Stimulated activated memory B cell treated with anti-CD40 and anti-IgM and Interleukin-4, amounts not matched to agents 10 μg/mL and 1 μg/mL and 100 μg/mL, for 72 hours (primary cell): ENCODE data around the gene LGALS9B.
"Not testable (repeated sequence)": the region's sequence is repeated elsewhere in the genome, so short reads cannot be mapped to it uniquely, and the experiment has no call there.

Experiments used
- ATAC-seq: fragments of 150-1000 bp; cut with Tn5 transposase; 2 replicates; pipeline ENCODE4 v1.10.0; 2021
- H3K27ac Mint-ChIP-seq: one replicate; pipeline ENCODE4 v1.8.0; 2022; ENCODE audit warnings: mild to moderate bottlenecking, mixed read lengths
- H3K27me3 Mint-ChIP-seq: one replicate; pipeline ENCODE4 v1.8.0; 2022; ENCODE audit warnings: mixed read lengths
- H3K36me3 Mint-ChIP-seq: one replicate; pipeline ENCODE4 v1.8.0; 2022; ENCODE audit warnings: mixed read lengths
- H3K4me1 Mint-ChIP-seq: one replicate; pipeline ENCODE4 v1.8.0; 2022; ENCODE audit warnings: mixed read lengths
- H3K4me3 Mint-ChIP-seq: one replicate; pipeline ENCODE4 v1.8.0; 2022; ENCODE audit warnings: mild to moderate bottlenecking, moderate library complexity, mixed read lengths
- H3K9me3 Mint-ChIP-seq: one replicate; pipeline ENCODE4 v1.8.0; 2022; ENCODE audit warnings: mixed read lengths

The LGALS9B gene

DNA sequence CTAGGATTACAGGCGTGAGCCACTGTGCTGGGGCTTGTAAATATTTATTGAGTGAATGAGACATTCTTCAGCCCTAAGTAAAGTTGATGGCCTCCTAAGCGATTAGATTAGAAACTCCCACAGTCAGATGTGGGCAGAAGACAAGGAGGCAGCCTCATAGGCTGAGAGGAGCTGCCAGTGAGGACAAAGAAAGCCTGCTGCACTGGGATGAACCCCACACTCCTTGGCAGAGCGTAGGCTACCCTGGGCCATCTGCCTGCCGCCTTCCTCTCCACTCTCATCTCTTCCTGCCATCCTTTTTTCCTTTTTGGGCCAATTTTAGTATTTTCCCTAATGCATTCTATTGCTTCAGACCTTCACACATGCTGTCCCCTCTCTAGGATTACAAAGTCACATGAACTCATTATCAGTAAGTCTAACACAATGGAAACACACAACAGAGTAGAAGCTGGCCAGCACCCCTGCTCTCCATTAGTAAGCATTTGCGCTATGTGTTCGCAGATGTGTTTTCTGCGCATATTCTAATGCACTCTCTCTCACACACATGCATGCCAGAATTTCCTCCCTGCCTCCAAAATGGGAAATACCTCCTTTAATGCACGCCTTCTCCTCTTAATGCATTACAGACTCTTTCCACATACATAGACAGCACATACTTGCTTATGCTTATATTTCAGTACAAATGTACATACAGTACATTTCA, 12.7 kb upstream of the LGALS9B start:
- H3K4me1 Mint-ChIP-seq, H3K9me3 Mint-ChIP-seq, H3K27me3 Mint-ChIP-seq, ATAC-seq, H3K4me3 Mint-ChIP-seq, H3K27ac Mint-ChIP-seq, H3K36me3 Mint-ChIP-seq: not testable (repeated sequence)

- not testable (repeated sequence) for H3K27ac Mint-ChIP-seq, H3K9me3 Mint-ChIP-seq, ATAC-seq, H3K4me1 Mint-ChIP-seq, H3K36me3 Mint-ChIP-seq, H3K4me3 Mint-ChIP-seq, H3K27me3 Mint-ChIP-seq
These were observed 10.2 kb upstream of the LGALS9B start for GRCh38 chr17:20477398-20478071.

DNA sequence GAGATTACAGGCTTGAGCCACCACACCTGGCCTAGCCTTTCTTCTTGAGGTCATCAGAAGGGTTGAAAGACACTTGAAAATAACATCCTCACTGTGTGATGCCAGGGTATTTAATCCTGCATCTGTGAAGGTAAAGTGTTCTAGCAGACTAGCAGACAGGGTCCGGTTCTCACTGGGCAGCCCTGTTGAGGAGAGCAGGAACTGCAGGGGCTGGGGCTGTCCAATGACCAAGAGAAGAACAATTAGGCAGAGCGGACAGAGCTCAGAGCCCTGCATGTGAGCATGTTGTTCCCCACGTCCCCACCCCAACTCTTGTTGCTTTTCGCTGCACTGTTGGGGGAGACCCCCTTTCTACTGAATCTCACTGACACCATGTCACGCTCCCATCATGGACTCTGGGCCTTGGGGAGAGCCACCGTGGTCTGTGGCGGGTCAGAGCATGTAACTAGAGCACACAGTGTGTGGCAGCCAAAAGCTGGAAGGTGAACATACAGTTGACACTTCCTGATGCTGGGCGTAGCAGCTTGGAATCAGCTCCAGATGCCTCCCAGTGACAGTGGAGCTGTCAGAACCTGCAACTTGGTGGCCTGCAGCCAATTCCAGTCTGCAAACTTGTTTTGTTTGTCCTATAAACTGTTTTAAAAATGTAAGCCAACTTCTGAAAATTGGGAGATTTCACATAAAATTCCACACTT, 7.9 kb upstream of the LGALS9B start:
- H3K4me1 Mint-ChIP-seq, H3K9me3 Mint-ChIP-seq, ATAC-seq, H3K27ac Mint-ChIP-seq, H3K27me3 Mint-ChIP-seq, H3K36me3 Mint-ChIP-seq, H3K4me3 Mint-ChIP-seq: not testable (repeated sequence)

GRCh38 chr17:20474081-20474480, 6.7 kb upstream of the LGALS9B start:
- not testable (repeated sequence) for H3K27me3 Mint-ChIP-seq, H3K4me1 Mint-ChIP-seq, H3K27ac Mint-ChIP-seq, ATAC-seq, H3K9me3 Mint-ChIP-seq, H3K4me3 Mint-ChIP-seq, H3K36me3 Mint-ChIP-seq

DNA sequence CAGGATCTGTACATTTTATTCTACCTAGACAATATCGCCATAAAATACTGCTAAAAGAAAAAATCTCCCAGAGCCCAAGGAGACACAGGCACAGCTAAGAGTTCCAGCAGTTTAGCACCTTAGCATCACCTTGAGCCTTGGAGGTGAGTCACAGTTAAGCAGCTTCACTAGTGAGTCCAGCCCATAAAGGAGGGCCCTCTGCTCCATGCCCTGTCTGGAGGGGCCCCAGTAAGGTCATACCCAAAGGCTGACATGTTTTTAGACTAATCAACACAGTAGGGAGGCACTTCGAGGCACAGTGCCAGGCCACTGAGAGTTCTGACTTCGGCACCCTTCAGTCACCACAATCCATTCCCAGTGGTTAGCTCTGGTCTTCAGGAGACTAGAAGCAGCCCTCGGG, 2.6 kb upstream of the LGALS9B start:
- ATAC-seq, H3K27ac Mint-ChIP-seq, H3K27me3 Mint-ChIP-seq, H3K9me3 Mint-ChIP-seq, H3K4me3 Mint-ChIP-seq, H3K4me1 Mint-ChIP-seq, H3K36me3 Mint-ChIP-seq: not testable (repeated sequence)

DNA sequence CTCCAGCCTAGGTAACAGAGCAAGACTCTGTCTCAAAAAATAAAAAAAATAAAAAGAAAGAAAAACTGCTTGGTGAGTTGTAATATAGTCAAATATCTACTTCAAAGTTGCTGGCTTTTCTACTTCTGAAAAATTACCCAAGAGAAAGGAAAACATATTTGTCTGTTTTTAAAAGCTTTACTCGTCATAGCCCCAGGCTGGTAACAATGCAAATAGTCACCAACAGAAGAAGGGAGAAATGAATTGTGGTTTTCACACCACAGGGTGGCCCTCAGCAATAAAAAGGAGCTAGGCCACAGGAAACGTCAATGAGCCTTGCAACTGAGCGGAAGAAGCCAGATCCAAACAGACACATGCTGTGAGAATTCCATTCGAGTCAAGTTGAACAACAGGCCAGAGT, 1.8 kb upstream of the LGALS9B start:
- not testable (repeated sequence) for ATAC-seq, H3K9me3 Mint-ChIP-seq, H3K4me1 Mint-ChIP-seq, H3K27ac Mint-ChIP-seq, H3K4me3 Mint-ChIP-seq, H3K27me3 Mint-ChIP-seq, H3K36me3 Mint-ChIP-seq

DNA sequence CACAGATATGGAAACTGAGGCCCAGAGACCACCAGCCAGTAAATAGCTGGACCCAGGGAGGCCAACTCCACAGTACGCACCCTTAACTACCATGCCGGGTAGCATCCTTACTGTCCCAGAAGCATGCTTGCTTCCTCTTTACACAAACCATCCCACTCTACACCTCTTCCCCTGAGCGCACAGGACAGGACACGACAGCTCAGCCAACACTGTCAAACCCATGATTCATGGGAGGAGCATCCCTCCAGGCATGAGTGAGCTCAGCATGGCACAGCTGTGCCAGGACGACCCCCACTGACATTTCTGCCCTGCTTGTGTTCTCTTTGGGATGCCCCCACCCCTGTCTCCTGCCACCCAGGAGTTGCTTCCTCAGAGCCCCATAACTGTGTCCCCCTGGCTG, 340 bp downstream of the LGALS9B start:
- Mint-ChIP-seq H3K27ac (peak overlapping the region; percentile 31), H3K4me3 (peak overlapping the region; percentile 12)
- not testable (repeated sequence) for H3K27me3 Mint-ChIP-seq, H3K36me3 Mint-ChIP-seq, H3K9me3 Mint-ChIP-seq, H3K4me1 Mint-ChIP-seq
- peak; percentile 63 for ATAC-seq

DNA sequence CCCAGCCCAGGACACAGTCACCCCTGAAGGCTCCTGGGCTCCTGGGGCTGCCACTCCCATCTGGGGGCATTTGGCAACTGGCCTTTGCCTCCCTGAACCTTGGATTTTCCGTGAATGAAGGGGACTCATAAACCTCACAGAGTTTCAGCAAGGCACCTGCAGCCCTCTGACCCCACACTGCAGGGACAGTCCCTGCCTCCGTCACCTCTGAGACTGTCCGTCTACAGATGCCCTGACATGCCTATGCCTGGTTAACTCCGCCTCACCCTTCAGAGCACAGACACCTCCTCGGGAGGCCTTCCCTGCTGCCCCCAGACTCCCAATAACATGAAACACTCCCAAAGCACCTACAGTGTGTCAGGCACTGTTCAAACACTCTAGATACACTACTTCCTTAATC, 786 bp downstream of the LGALS9B start:
- H3K9me3 Mint-ChIP-seq, H3K36me3 Mint-ChIP-seq, H3K4me3 Mint-ChIP-seq, H3K27ac Mint-ChIP-seq, ATAC-seq, H3K27me3 Mint-ChIP-seq, H3K4me1 Mint-ChIP-seq: not testable (repeated sequence)

DNA sequence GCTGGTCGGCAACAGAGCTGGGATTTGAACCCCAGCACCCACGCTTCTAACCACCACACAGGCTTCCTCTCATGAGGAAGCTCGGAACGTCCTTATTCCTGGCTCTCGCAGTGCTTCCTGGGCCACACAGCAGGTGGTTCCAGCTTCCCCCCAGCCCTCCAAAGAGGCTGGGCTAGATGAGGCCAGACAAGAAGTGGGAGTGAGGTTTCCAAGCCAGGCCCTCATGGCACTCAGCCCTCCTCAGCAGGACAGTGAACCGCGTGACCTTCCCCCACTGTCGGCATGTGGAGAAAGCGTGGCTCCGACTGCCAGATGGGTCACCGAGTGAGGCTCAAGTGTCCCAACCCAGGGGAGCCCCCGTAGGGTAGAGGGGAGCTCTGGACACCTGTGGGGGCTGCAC, 1.8 kb downstream of the LGALS9B start:
- not testable (repeated sequence) for H3K4me1 Mint-ChIP-seq, H3K27ac Mint-ChIP-seq, H3K4me3 Mint-ChIP-seq, H3K36me3 Mint-ChIP-seq, ATAC-seq, H3K27me3 Mint-ChIP-seq, H3K9me3 Mint-ChIP-seq

DNA sequence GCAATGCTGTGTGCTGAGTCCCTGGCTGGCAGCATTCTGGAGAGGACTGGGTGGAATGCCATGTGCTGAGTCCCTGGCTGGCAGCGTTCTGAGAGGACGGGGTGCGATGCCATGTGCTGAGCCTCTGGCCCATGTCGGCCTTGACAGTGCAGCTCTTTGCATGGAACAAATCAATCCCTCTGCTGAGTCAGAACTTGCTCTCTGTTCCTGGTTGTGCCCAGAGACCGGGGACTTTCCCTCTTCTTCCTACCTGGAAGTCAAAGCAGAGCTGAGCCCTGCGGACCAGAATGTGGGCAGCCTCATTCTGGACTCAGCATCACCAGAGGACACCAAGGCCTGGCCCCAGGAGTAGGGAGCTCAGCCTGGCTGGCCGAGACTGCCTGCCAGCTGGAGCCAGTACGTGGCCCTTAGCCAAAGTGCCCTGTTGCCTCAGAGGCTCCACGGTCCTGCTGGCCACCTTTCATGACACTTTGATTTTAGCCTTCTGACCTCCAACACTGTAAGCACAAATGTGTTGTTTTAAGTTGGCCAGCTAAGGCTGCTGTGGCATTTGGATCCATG, 2.4 kb downstream of the LGALS9B start:
- H3K36me3 Mint-ChIP-seq, H3K27ac Mint-ChIP-seq, H3K9me3 Mint-ChIP-seq, ATAC-seq, H3K27me3 Mint-ChIP-seq, H3K4me1 Mint-ChIP-seq, H3K4me3 Mint-ChIP-seq: not testable (repeated sequence)

- not testable (repeated sequence) for H3K4me3 Mint-ChIP-seq, H3K27me3 Mint-ChIP-seq, H3K9me3 Mint-ChIP-seq, H3K4me1 Mint-ChIP-seq, H3K27ac Mint-ChIP-seq, ATAC-seq, H3K36me3 Mint-ChIP-seq
These were observed 5.2 kb downstream of the LGALS9B start for GRCh38 chr17:20462158-20462557.

DNA sequence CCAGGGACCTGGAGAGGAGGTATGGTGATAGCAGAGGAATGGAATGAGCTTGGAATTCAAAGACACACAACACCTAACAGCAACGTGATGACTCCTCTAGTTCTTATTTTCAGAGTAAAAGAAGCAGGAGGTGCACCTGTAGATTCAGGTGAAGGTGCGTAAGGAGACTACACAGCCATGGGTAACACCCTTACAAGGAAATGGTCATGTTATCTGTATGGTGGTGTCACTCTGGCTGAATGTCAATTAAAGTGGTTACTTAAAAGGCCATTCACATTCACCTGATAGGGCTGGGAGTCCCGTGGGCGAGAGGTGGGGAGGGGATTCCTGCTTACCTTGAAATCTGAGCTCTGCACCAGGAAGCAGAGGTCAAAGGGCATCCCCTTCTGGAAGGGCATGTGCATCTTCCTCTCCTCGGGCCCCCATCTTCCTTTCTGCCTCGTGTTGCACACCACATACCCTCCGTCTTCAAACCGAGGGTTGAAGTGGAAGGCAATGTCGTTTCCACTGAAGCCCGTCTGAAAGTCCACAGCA, 9.4 kb downstream of the LGALS9B start:
- ATAC-seq, H3K36me3 Mint-ChIP-seq, H3K4me1 Mint-ChIP-seq, H3K4me3 Mint-ChIP-seq, H3K27ac Mint-ChIP-seq, H3K27me3 Mint-ChIP-seq, H3K9me3 Mint-ChIP-seq: not testable (repeated sequence)

- ATAC-seq, H3K4me3 Mint-ChIP-seq, H3K27ac Mint-ChIP-seq, H3K27me3 Mint-ChIP-seq, H3K36me3 Mint-ChIP-seq, H3K4me1 Mint-ChIP-seq, H3K9me3 Mint-ChIP-seq: not testable (repeated sequence)
These were observed 12.2 kb downstream of the LGALS9B start for GRCh38 chr17:20455106-20455505.

DNA sequence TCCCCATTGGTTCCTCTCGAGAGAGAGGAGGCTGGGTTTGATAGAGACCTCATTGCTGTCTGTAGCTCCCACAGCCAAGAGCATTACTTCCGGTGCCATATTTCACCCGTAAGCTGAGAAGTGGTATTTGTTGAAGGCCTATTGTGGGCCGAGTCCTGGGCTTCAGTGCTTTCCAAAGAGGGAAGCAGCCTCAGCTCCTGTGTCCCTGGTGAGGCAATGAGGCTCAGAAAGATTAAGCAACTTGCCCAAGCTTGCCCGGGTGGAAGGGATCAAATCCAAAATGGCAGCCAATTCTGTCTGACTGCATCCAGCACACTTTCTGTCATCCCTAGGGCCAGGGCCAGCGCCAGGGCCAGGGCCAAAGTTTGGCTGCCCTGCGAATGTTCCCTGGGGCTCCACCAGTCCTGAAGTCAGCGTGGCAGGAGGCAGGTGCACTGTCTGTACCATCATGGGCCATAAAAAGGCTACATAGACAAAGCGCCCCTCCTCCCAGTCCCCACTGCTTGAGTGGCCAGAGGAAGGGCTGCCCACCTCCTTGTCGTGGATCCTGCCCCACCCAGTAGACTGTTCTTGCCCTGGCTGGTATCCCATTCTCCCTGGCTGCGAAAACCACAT, 13.4 kb downstream of the LGALS9B start:
- H3K4me1 Mint-ChIP-seq, ATAC-seq, H3K27ac Mint-ChIP-seq, H3K9me3 Mint-ChIP-seq, H3K27me3 Mint-ChIP-seq, H3K4me3 Mint-ChIP-seq, H3K36me3 Mint-ChIP-seq: not testable (repeated sequence)

GRCh38 chr17:20450852-20451251, 16.5 kb downstream of the LGALS9B start:
- not testable (repeated sequence) for H3K9me3 Mint-ChIP-seq, H3K4me3 Mint-ChIP-seq, H3K4me1 Mint-ChIP-seq, H3K27ac Mint-ChIP-seq, H3K36me3 Mint-ChIP-seq, H3K27me3 Mint-ChIP-seq
- peak; percentile 47 for ATAC-seq
